ENCODE data around the gene ATP8A2. TPM values are rescaled to one million over a fixed set of nuclear protein-coding genes. Genes with fewer than 3 reads are reported as not detected.

Gene ATP8A2
- total and polyA plus RNA-seq, 4 donors = 0.01 to 0.08 (median 0.05) TPM; not detected in 1

GRCh38 chr13:26020891-26021290 lies 649.1 kb downstream of the ATP8A2 start (continued):
- TF ChIP-seq REST (IDR thresholded peaks at IDR 0.05) (no peak), FOXA2 (IDR thresholded peaks at IDR 0.05) (no peak), EGR1 (IDR thresholded peaks at IDR 0.05; ENCODE audit: low read depth in 2 of 2) (no peak), NR2F2 (IDR thresholded peaks at IDR 0.05) (no peak)
- TF ChIP-seq, protein P1, sequence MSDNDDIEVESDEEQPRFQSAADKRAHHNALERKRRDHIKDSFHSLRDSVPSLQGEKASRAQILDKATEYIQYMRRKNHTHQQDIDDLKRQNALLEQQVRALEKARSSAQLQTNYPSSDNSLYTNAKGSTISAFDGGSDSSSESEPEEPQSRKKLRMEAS (IDR thresholded peaks at IDR 0.05) = no peak

- 86% methylated on average over 2 of the region's 2 CpGs for WGBS
- Histone ChIP-seq H3K27ac (ENCODE audit: low read depth in 1 of 2, low read length in 2 of 2) (no peak overlapping the region), H3K9ac (ENCODE audit: low read depth in 1 of 2, low read length in 2 of 2) (no peak overlapping the region), H3K27me3 (ENCODE audit: control insufficient read depth in 4 of 4, insufficient read depth in 4 of 4, low read length in 3 of 4) (no peaks in the 10 kb centered on the region), H3K9me3 (ENCODE audit: control insufficient read depth in 4 of 4, low read length in 3 of 4) (no peaks in the 10 kb centered on the region), H3K4me3 (ENCODE audit: low read depth in 1 of 3, low read length in 3 of 3) (no peak overlapping the region), H3K36me3 (ENCODE audit: control insufficient read depth in 4 of 4, insufficient read depth in 3 of 4, low read depth in 1 of 4, low read length in 3 of 4) (no peaks in the 10 kb centered on the region), H3K4me1 (ENCODE audit: control insufficient read depth in 4 of 4, insufficient read depth in 4 of 4, low read length in 3 of 4) (no peaks in the 10 kb centered on the region)
- TF ChIP-seq TAF1 (conservative IDR thresholded peaks at IDR 0.05) (no peak), JUND (IDR thresholded peaks at IDR 0.05) (no peak), RXRA (IDR thresholded peaks at IDR 0.05) (no peak), HNF4A (conservative IDR thresholded peaks at IDR 0.05) (no peak), REST (IDR thresholded peaks at IDR 0.05) (no peak), NR2F2 (IDR thresholded peaks at IDR 0.05) (no peak), SP1 (IDR thresholded peaks at IDR 0.05) (no peak), EGR1 (IDR thresholded peaks at IDR 0.05; ENCODE audit: low read depth in 2 of 2) (no peak), ZBTB33 (IDR thresholded peaks at IDR 0.05) (no peak), RAD21 (IDR thresholded peaks at IDR 0.05) (no peak), FOXA1 (IDR thresholded peaks at IDR 0.05) (no peak), GABPA (IDR thresholded peaks at IDR 0.05 in 1 of 2, conservative IDR thresholded peaks at IDR 0.05 in 1 of 2) (no peak), FOXA2 (IDR thresholded peaks at IDR 0.05) (no peak), HNF4G (IDR thresholded peaks at IDR 0.05) (no peak)
- TF ChIP-seq, protein P1 (IDR thresholded peaks at IDR 0.05) = no peak
- TF ChIP-seq, protein P2, sequence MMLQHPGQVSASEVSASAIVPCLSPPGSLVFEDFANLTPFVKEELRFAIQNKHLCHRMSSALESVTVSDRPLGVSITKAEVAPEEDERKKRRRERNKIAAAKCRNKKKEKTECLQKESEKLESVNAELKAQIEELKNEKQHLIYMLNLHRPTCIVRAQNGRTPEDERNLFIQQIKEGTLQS (IDR thresholded peaks at IDR 0.05) = no peak
- TF ChIP-seq, protein P3, sequence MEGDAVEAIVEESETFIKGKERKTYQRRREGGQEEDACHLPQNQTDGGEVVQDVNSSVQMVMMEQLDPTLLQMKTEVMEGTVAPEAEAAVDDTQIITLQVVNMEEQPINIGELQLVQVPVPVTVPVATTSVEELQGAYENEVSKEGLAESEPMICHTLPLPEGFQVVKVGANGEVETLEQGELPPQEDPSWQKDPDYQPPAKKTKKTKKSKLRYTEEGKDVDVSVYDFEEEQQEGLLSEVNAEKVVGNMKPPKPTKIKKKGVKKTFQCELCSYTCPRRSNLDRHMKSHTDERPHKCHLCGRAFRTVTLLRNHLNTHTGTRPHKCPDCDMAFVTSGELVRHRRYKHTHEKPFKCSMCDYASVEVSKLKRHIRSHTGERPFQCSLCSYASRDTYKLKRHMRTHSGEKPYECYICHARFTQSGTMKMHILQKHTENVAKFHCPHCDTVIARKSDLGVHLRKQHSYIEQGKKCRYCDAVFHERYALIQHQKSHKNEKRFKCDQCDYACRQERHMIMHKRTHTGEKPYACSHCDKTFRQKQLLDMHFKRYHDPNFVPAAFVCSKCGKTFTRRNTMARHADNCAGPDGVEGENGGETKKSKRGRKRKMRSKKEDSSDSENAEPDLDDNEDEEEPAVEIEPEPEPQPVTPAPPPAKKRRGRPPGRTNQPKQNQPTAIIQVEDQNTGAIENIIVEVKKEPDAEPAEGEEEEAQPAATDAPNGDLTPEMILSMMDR (IDR thresholded peaks at IDR 0.05; ENCODE audit: low read depth, low read length, missing input control) = no peak
- no peak for DNase-seq (ENCODE audit: low spot score)
Observed at GRCh38 chr13:26021516-26021915, 649.7 kb downstream of the ATP8A2 start.

All from liver (tissue), 9 donors.